SK-N-MC (cell line): ENCODE measurements around the gene STK16.

ENCODE experiments used
- EZH2 ChIP-seq: fragments of 200-600 bp; sonication (generic); IDR thresholded peaks from one replicate; pipeline ENCODE4 v1.6.1; 2017; ENCODE audit warnings: antibody characterized with exemption
- POLR2AphosphoS5 ChIP-seq: IDR thresholded peaks from 2 replicates; pipeline ENCODE4 v1.6.1; 2012; ENCODE audit warnings: mild to moderate bottlenecking, low read depth, low read length, borderline replicate concordance

DNA sequence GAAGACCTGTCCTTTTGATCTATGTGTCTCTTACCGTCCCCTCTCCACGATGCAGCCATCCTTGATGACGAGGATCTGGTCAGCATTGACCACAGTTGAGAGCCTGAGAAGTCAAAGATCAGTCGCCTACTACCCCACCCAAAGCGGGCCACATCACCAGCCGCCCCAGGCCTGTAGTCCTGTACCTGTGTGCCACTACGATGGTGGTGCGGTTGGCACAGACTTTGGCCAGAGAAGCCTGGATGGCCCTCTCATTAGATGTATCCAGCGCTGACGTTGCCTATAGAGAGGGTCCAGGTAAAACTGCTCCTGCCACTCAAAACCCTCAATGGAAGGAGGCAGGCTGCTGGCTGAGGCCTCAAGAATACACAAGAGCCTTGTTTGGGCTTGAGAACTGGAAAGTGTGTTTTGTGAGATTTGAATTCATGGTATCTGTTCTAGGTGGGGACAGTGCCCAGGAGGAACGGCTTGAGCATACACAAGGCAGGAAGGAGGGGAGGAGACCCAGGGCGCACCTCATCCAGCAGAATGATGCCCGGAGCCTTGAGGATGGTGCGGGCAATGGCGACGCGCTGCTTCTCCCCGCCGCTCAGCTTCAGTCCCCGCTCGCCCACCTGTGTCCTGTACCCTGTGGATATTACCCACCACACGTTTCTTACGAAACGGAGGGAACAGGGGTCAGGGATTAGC, 34.9 kb upstream of the STK16 start:
- TF ChIP-seq POLR2AphosphoS5, result no peak
- no peak for TF ChIP-seq EZH2
